CD4-positive, alpha-beta T cell treated with Interleukin-15 for 1 hour (primary cell): Measurements from ENCODE around the gene CBX8.
A peak's percentile ranks its signal among the peaks of the same experiment; 100 is the strongest.

ENCODE experiments used
- DNase-seq: peaks from one replicate; pipeline ENCODE4 v3.0.0-alpha.2; 2020

Gene CBX8

DNA sequence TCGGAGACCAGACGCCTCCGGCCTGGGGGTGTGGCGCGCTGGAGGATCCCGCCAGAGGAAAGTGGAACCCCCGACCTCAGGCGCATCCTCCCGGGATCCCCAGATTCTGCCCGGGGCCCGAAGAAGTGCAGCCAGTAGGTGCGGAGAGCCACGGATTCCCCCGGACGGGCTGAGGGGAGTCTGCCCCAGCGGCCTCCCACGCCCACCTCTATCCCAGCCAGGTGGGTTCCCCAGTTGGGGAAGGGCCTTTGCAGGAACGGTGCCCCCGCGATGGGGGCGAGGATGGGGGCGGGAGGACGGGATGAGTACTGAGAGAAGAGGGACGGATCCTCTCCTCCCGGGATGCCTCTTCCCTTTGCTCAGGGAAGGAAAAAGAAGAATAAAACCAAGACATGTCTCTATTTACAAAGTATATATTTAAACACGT, 5.1 kb downstream of the CBX8 start:
- no peak for DNase-seq

DNA sequence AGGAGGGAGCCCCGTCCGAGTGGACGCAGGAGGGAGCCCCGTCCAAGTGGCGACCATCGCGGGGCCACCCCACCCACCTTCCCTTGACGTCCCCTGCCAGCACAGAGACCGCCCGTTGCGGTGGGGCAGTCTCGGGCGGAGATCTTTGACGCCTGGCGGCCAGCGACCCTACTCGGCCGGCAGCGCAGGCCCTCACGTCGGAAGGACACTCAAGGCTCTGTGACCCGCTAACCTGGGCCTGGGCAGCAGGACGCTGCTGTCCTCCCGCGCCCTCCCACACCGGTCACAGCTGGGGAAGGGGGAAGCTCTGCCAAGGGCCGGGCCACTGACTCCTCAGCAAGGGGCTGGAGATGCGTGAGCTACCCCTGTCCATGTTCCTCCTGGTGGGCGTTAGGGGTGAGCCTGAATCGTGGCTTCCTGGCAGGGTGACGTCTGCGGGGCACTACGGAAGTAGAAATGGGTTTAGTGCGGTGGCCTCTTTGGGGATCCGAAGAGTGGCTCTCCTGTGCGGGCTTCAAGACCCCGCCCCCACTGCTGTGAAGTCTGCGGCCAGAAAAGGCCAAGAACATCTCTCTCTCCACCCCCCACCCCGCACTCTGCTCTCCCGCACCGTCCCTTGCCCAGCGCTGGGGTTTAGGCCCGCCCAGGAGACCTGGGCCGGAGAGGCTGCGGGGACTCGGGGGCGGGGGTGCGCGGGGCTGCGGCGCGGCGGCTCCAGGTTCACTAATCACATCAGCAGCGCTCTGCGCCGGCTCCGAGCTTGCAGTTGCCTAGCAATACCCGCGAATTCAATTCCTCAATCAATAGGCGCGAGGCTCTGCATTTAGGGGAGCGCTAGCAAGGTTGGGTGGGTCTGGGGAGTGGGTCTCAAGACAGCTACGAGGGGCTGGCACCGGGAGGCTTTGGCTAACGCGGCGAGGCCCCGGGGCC, 5.8 kb downstream of the CBX8 start:
- no peak for DNase-seq

DNA sequence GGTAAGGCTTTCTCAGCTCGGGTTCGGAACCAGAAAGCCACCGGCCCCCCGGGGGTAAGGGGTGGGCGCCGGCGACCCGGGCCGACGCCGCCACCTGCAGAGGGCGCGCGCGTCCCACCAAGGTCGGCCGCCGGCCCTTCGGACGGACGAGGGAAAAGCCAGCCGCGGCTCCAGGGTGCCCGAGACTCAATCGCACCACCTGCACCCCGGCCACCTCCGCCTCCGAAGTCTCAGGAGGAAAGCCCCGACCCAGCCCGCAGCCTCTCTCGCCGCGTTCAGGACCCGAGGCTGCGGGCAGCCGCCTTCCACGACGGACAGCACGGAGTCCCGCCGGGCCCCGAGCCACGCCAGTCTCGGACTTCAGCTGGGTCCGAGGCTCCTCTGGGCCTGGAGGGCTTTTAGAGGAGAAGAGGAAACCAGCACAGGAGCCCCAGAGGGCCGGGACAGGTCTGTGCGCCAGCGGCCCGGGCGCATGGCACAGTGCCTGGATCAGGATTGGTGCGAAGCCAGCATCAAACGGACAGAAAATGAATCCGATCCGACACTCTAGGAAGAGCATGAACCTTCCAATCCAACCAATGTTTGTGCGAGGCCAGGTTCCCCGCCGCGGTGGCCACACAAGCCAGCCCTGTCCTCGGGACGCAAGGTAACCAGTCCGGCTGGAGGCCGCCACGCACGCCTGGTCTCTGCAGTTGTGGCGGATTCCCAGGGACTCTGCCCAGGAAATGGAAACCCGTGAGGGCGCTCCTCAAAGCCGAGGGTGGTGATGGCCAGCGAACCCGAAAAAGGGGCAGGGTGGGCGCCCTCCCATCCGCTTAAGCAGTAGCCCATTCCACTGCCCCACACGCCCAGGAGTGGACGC, 6.7 kb downstream of the CBX8 start:
- no peak for DNase-seq

DNA sequence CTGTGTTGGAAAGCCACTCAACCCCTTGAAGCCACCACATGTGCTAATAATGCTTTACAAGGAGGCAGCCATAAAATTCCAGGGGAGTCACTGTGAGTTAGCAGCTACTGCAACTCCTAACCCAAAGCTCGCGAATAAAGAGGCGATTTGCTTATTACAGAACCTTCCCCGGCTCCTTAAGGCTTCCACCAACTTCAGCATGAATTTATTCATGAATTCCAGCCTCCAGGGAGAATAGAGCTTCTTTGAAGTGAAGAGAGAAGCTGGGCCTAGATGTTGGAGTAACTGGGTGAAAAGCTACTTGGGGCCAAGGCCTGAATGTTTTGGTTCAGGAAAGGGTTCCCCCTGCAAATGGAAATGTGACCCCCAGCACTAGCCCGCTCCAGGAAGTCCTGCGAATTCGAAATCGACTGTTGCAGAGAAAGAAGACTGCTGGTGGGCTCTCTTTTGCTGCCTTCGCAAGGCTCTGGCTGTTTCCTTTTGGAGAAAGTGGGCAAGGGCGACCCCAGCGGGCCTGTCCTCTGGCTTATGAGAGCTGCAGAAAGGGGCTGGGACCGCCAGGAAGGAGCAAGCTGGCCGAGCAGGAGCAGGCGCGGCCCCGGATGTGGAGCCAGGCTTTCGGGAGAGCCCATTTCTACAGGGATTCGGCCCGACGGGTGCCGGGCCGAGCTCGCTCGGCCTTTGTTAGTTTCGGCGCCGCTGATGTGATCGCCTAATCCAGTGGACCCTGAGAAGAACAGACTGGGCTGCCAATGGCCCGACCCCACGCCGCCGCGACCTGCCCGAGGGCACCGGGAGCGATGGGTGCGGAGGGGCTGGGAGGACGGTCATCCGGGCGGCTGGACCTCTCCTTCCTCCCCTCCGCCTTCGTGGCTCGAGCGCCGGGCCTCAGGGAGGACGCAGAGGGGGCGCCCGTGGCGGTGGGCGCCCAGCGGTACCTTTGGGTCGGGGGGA, 7.6 kb downstream of the CBX8 start:
- DNase-seq = no peak

DNA sequence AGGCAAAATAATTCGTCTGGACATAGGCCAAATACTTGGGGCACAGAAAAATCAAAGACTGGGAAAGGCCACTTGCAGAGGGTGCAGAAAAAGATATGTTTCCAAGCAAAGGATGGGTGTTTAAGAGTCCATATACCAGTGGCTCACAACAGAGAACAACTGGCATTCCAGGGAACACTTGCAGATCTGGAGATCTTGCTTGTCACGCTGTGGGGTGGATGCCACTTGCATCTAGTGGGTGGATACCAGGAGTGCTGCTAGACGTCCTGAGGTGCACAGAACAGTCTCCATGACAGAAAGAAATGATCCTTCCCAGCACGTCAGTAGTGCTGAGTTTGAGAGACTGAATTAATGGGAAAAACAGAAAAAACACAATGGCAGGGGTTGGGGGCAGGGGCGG, 8.4 kb downstream of the CBX8 start:
- DNase-seq = no peak

DNA sequence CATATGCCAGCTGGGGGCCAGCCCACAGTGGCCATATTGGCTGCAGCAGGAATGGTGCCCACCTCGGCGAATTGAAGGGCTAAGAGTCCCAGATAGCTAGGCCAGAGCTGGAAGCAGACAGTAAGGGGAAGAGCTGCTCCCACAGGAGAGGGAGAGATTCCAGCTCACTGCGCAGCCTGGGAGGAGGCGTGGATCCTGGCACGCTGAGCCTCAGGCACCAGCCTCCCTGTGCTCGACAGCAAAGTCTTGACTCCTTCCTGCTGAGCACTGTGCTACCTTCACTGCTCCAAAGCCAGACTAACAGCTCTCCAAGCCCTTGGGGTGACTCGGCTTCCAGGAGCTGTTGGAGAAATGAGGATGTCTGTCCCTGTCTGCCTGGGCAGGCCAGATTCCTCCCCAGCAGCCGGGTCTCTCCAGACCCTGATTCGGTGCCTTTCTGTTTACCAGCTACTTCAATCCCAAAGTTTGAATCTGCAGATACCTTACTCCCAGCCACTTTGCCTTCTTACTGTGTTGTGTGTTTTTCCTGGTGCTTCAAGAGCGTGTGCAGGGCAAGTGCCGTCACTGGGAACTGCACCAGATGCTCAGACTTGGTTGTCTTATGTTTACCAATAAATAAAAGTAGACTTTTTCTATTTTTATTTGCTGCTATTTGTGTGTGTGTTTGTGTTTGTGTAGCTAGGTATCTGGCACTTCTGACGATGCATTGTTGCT, 9.8 kb downstream of the CBX8 start:
- DNase-seq = no peak

DNA sequence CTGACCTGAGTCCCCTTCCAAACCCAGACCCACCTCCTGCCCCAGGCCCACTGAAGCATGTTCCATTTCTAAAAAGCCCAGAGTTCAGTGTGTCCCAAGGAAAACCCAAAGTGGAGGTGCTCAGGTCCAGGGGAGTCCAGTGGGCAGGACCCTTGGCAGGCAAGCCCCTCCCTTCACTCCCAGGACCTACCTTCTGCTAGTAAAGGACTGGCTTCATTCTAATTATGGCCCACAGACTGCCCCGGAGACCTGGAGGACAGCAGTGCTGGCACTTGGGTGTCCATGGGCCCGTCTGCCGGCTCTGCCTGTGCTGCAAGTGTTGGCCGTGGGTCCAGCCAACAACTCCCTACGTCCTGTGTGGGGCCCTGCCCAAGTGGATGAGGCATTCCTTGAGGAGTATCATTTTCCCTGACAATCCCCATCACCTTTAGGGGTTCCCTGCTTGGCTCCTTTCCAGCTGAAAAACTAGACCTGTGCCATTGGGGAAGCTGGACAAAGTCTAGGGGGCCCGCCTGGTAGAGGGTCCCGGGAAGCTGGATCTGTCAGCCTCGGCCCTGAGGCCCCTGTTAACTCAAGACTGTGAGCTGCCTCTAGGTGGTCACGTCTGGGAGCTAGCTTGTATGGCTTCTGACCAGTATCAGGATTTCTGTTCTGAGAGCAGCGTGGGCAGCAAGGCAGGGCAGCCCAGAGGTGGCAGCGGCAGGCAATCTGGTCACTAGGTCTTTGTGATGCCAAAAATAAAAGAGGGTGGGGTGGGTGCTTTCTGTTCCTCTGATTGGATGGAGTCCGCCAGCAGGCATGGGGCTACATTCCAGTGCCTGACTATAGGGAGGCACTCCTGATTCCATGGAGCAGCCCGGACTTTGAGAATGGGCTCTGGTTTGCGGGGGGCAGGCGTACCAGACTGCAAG, 10.7 kb downstream of the CBX8 start:
- DNase-seq = no peak

DNA sequence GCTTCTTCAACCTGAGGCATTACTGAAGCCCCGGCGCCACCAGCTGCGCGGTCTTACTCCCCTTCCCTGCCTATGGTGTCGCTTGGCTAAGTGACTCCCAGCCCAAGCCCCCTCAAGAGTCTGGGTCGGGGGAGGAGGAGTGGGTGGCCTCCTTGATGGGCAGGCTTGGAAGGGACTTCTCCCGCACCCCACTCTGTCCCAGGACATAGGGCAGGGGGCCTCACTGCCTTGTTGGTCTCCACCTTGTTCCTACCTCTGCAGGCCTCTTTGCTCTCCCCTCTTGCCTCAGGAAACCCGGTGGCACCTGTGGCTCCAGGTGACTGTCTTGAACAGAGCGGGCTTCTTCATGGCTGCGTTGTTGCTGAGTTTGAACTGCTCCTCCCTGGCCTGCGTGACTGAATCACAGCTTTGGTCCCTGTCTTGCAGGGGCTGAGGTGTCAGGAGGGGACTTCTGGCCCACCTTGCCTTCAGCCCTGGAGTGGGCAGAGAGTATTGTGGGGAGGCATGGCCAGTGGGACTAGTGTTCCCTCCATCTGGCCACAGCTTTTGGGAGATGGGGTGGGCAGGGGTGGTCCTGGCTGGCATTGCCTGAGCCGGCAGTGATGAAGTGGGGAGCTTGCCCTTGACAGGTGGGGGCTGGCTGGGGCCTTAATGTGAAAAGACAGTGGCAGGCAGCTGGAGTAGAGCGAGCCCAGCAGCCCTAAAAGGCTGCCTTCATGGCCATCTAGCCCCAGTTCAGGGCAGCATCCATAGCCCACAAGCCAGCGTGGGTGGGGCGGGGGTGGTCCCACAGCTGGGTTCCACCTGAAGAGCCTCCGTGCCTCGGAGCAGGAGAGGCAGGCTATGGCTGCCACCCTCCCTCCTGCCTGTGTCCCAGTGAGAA, 11.6 kb downstream of the CBX8 start:
- no peak for DNase-seq

DNA sequence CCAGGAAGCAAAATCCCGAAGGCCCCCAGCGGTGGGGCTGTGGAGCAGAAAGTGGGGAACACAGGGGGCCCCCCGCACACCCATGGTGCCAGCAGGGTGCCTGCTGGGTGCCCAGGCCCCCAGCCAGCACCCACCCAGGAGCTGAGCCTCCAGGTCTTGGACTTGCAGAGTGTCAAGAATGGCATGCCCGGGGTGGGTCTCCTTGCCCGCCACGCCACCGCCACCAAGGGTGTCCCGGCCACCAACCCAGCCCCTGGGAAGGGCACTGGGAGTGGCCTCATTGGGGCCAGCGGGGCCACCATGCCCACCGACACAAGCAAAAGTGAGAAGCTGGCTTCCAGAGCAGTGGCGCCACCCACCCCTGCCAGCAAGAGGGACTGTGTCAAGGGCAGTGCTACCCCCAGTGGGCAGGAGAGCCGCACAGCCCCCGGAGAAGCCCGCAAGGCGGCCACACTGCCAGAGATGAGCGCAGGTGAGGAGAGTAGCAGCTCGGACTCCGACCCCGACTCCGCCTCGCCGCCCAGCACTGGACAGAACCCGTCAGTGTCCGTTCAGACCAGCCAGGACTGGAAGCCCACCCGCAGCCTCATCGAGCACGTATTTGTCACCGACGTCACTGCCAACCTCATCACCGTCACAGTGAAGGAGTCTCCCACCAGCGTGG, 12.4 kb downstream of the CBX8 start:
- no peak for DNase-seq

DNA sequence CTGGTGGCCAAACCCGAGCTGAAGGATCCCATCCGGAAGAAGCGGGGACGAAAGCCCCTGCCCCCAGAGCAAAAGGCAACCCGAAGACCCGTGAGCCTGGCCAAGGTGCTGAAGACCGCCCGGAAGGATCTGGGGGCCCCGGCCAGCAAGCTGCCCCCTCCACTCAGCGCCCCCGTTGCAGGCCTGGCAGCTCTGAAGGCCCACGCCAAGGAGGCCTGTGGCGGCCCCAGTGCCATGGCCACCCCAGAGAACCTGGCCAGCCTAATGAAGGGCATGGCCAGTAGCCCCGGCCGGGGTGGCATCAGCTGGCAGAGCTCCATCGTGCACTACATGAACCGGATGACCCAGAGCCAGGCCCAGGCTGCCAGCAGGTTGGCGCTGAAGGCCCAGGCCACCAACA, 13.0 kb downstream of the CBX8 start:
- DNase-seq = no peak

DNA sequence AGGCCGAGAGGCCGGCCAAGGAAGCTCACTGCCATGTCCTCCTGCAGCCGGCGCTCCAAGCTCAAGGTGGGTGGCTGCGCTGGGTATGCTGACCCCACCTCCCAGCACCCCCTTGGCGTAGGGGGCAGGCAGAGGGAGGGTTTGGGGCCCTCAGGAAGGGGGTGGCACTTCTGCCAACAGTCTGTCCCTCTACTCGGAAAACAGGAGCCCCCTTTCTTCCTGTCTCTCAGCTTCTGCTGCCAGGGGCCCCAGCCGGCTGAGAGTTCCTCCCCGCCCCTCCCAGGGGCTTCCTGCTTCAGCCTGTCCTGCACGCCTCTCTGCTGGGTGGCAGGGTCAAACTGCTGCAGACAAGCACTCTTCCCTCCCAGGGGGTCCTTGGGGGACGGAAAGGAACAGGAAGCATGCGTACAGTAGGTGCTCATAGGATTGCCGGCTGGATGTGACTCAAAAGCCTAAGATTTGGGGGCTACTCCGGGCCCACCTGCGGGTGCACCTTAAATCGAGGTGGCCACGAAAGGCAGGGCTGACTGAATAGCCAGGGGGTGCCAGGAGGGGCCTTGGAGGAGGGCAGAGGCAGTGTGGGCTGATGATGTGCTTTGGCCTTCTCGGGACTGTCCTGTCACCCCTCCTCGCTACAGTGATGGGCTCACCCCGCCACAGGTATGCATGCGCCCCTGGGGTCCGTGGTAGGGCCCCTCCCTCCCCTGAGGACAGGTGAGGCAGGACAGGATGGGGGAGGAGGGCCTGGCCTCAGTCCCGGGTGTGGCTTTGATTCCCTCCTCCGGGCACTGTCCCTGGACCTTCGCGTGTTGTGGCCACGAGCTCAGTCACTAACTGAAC, 14.9 kb downstream of the CBX8 start:
- no peak for DNase-seq

DNA sequence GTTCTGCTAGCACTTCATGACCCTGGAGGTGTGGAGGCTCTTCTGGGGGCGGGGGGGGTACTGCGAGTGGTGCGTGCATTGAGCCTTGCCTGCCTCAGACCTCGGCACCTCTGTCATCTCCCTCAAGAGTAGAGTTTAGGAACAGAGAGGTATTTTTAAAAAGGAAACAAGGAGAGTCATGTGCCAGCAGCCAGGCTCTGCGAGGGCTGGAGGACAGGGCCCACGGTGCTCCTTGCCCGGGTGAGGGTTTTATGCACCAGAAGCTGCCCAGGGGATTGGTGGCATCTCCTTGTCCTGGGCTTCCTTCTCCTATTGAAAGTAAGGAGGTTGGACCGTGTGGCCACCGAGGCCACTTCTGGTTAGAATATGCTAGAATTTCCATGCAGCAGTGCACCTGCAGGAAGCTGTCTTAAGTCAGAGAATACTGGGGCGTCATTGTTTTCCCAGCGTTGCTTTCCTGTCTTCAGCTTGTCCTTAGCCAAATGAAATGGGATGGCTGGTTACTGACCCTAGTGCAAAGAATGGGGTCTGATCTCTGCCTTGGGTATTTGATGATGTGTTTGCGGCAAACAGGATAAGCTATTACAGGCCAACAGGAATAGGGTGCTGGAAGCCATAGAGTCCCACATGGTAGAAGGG, 15.7 kb downstream of the CBX8 start:
- no peak for DNase-seq

DNA sequence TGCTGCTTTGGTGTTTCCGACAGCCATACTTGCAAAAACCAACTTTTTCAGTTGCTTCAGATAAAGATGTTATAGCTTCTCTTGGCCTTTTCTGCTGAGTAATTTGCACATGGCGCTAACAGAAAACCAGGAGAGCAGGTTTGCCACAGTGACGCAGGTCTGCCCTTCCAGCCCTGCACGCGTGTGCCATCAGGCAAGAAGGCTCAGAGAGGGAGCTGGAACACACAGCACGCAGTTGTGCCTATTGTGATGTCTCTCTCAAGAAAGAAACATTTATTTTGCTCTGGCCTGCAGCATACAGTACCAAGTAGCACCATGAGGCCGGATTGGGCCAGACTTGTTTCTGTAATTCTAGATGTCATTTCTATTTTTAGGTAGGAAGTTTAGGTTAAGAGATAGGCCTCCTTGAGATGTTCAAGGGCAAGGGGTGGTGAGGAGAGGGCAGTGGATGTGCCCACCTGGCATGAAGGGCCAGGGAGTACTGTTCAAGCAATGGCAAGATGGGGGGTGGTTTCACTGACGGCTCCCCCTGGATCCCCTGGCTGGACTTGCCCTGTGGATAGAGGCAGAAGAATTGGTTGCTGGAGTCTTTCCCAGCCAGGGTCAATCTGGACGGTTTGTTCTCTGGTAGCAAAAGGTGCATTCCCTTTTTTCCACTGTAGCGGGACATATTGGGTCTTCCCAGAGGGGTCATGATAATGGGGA, 17.1 kb downstream of the CBX8 start:
- no peak for DNase-seq

DNA sequence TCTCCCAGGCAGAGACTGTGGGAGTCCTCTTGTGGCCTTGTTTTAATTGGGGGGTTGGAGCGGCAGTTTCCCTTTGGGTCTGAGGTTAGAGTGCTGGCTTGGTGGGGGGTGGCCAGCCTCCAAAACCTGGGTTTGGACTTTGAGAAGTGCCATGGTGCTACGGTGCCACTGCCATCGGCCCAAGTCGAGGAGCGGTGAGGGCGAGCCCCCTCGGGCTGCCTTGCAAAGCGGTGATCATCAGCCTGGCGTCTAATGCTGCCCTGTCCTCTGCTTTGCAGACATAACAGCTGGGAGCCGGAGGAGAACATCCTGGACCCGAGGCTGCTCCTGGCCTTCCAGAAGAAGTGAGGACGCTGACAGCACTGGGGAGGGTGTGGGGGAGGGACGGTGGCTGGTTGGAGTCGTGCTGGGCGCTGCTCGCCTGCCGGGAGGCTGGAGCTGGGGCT, 17.8 kb downstream of the CBX8 start:
- DNase-seq = no peak

DNA sequence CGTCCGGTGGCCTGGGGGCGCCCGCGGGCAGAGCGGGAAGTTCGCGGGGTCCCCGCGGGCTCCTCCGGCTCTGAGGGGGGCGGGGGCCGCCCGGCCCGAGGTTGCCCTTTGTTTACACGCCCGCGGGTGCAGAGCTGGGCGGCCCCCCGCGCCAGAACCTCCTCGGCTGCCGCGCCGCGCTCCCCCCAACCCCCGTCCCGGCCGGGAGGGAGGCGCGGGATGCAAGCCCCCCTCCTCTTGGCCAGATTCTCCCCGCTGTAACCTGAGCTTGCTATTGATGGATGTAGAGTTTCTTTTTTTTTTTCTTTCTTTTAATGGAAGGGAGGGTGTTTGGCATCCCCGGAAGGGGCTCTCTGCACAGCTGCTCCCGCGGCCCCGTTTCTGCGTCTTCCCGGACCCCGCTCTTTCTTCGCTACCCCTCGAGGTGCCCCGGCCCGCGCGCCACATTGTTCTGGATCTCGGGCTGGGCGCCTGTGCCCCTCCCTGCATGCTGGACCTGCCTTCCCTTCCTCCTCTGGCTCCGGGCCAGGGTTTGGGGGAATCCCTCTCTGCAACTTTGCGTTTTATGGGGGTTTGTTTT, 18.3 kb downstream of the CBX8 start:
- no peak for DNase-seq

DNA sequence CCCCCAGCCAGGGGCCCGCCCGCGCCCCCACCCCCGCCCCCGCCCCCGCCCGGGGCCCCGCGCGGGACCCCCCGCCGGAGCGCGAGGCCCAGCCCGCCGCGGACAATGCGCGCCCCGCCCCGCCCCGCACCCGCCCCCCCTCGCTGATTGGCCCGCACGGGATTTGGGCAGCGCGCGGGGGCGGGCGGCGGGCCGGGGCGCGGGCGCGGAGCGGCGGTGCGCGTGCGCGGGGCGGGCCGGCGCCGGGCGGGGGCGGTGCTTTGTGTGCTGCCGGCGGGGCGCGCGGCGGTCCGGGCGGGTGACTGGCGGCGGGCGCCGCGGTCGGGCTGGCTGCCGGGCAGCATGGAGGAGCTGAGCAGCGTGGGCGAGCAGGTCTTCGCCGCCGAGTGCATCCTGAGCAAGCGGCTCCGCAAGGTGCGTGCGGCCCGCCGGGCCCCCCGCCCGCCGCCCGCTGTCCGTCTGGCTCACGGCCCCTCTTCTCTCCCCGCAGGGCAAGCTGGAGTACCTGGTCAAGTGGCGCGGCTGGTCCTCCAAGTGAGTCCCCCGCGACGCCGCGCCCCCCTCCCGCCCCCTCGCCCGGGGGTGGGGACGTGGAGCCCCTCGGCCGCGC, 18.9 kb downstream of the CBX8 start, which contains the start of gene CBX2:
Gene CBX2, plus strand, starts transcription at position 255 of the 610 bp plus-strand sequence. Its CDS starts 88 bp downstream, at position 343.
- peak; percentile 82 for DNase-seq
